Glomerular visceral epithelial cell (primary cell): ENCODE results near the gene PTPRN2.

Source experiments
- DNase-seq: peaks from one replicate; pipeline ENCODE4 v3.0.0-alpha.2; 2016; ENCODE audit errors: extremely low spot score

Gene PTPRN2

GRCh38 chr7:157799076-157799685, 788.4 kb downstream of the PTPRN2 start:
- no peak for DNase-seq

GRCh38 chr7:157797361-157797760, 790.3 kb downstream of the PTPRN2 start:
- no peak for DNase-seq

- DNase-seq, result no peak
Observed at GRCh38 chr7:157796846-157797245, 790.8 kb downstream of the PTPRN2 start.

- DNase-seq, result no peak
Observed at GRCh38 chr7:157795643-157796042, 792.0 kb downstream of the PTPRN2 start.

- no peak for DNase-seq
Observed at GRCh38 chr7:157795199-157795598, 792.4 kb downstream of the PTPRN2 start.

GRCh38 chr7:157794746-157795065, 792.9 kb downstream of the PTPRN2 start:
- DNase-seq, result no peak

- no peak for DNase-seq
Observed at GRCh38 chr7:157793973-157794745, 793.5 kb downstream of the PTPRN2 start.

GRCh38 chr7:157793087-157793353, 794.6 kb downstream of the PTPRN2 start:
- no peak for DNase-seq

GRCh38 chr7:157792241-157793086, 795.2 kb downstream of the PTPRN2 start:
- no peak for DNase-seq

- no peak for DNase-seq
Observed at GRCh38 chr7:157791666-157792065, 796.0 kb downstream of the PTPRN2 start.

GRCh38 chr7:157791261-157791660, 796.4 kb downstream of the PTPRN2 start:
- no peak for DNase-seq

GRCh38 chr7:157789942-157790341, 797.7 kb downstream of the PTPRN2 start:
- DNase-seq, result no peak

- no peak for DNase-seq
Observed at GRCh38 chr7:157789094-157789493, 798.5 kb downstream of the PTPRN2 start.

GRCh38 chr7:157788573-157788972, 799.0 kb downstream of the PTPRN2 start:
- no peak for DNase-seq

GRCh38 chr7:157787275-157787701, 800.3 kb downstream of the PTPRN2 start:
- no peak for DNase-seq

GRCh38 chr7:157786375-157787274, 801.0 kb downstream of the PTPRN2 start:
- no peak for DNase-seq

- no peak for DNase-seq
Observed at GRCh38 chr7:157785486-157786186, 802.0 kb downstream of the PTPRN2 start.

GRCh38 chr7:157784979-157785441, 802.6 kb downstream of the PTPRN2 start:
- no peak for DNase-seq

- DNase-seq, result no peak
Observed at GRCh38 chr7:157784041-157784835, 803.4 kb downstream of the PTPRN2 start.

GRCh38 chr7:157782041-157782440, 805.6 kb downstream of the PTPRN2 start:
- no peak for DNase-seq
